ENCODE measurements around the gene RPUSD1.

Gene RPUSD1

DNA sequence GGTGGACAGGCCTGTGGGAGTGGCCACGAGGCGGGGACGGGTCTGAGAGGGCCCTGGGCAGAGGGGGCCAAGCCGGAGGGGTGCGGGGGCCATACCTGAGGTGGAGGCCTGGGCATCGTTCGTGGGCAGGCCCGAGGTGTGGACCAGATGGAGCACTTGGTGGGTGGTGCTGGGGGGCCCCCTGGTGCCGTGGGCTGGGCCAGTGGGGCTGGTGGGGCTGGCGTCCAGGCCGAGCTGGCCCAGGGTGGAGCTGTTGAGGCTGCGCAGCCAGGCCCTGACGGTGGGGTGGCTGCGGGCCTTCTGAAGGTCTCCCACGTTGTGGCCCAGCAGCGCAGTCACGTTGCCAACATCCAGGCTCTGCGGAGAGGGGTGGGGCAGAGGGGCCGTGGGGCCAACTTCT lies 18.2 kb downstream of the RPUSD1 start:
- H3K9me3 ChIP-seq (ENCODE audit: severe bottlenecking) = no peaks in the 10 kb centered on the region
- H3K4me3 ChIP-seq (ENCODE audit: low read depth, low read length) = no peak overlapping the region
- TF ChIP-seq, protein P1, sequence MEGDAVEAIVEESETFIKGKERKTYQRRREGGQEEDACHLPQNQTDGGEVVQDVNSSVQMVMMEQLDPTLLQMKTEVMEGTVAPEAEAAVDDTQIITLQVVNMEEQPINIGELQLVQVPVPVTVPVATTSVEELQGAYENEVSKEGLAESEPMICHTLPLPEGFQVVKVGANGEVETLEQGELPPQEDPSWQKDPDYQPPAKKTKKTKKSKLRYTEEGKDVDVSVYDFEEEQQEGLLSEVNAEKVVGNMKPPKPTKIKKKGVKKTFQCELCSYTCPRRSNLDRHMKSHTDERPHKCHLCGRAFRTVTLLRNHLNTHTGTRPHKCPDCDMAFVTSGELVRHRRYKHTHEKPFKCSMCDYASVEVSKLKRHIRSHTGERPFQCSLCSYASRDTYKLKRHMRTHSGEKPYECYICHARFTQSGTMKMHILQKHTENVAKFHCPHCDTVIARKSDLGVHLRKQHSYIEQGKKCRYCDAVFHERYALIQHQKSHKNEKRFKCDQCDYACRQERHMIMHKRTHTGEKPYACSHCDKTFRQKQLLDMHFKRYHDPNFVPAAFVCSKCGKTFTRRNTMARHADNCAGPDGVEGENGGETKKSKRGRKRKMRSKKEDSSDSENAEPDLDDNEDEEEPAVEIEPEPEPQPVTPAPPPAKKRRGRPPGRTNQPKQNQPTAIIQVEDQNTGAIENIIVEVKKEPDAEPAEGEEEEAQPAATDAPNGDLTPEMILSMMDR (IDR thresholded peaks at IDR 0.05; ENCODE audit: low read depth, low read length) = 0 out of 2 replicates have a peak, but pooled peaks have one; percentile 6
- DNase-seq = no peak
- H3K27ac ChIP-seq = no peak overlapping the region
- no peaks in the 10 kb centered on the region for H3K27me3 ChIP-seq (ENCODE audit: insufficient read depth, low read depth, severe bottlenecking)
- no peaks in the 10 kb centered on the region for H3K36me3 ChIP-seq

DNA sequence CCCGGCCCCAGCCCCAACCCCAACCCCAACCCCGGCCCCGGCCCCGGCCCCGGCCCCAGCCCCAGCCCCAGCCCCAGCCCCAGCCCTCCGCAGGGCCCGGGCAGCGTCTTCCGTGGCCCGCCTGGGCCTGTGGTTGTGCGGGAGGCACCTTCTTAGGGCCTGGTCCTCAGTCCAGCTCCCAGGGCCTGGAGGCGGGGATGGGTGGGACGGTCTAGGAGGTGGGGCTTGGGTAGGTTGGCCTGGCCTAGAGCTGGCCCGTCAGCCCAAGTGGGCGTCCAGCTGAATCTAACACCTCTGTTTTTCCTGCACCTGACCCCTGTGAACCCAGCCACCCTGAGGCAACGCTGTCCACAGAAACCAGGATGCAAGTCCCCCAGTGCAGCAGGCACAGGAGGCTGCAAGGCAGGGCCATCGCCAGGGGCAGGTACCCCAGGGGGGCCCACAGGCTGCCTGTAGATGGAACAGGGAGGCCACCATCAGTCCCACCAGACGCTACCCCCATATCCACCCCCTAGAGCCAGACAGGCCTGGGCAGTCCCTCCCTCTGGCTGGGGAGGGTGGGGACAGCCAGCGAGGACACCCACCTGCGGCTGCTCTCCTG lies 18.9 kb downstream of the RPUSD1 start:
- Histone ChIP-seq H3K36me3 (no peaks in the 10 kb centered on the region), H3K27ac (no peak overlapping the region), H3K4me3 (ENCODE audit: low read depth, low read length) (no peak overlapping the region), H3K27me3 (ENCODE audit: insufficient read depth, low read depth, severe bottlenecking) (no peaks in the 10 kb centered on the region), H3K9me3 (ENCODE audit: severe bottlenecking) (no peaks in the 10 kb centered on the region)
- DNase-seq = no peak
- TF ChIP-seq, protein P1 (IDR thresholded peaks at IDR 0.05; ENCODE audit: low read depth, low read length) = no peak

DNA sequence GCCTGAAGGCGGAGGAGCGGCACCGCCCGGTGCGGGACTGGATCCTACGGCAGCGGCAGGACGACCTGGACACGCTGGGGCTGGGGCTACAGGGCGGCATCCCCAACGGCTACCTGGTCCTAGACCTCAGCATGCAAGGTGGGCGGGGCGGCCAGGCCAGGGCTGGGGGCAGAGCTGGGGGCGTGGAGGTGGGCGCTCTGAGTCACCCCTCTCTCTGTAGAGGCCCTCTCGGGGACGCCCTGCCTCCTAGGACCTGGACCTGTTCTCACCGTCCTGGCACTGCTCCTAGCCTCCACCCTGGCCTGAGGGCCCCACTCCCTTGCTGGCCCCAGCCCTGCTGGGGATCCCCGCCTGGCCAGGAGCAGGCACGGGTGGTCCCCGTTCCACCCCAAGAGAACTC lies 19.8 kb downstream of the RPUSD1 start:
- H3K27ac ChIP-seq = no peak overlapping the region
- no peaks in the 10 kb centered on the region for H3K9me3 ChIP-seq (ENCODE audit: severe bottlenecking)
- H3K36me3 ChIP-seq = no peaks in the 10 kb centered on the region
- DNase-seq = no peak
- no peaks in the 10 kb centered on the region for H3K27me3 ChIP-seq (ENCODE audit: insufficient read depth, low read depth, severe bottlenecking)
- TF ChIP-seq, protein P1 (IDR thresholded peaks at IDR 0.05; ENCODE audit: low read depth, low read length) = no peak
- H3K4me3 ChIP-seq (ENCODE audit: low read depth, low read length) = no peak overlapping the region

DNA sequence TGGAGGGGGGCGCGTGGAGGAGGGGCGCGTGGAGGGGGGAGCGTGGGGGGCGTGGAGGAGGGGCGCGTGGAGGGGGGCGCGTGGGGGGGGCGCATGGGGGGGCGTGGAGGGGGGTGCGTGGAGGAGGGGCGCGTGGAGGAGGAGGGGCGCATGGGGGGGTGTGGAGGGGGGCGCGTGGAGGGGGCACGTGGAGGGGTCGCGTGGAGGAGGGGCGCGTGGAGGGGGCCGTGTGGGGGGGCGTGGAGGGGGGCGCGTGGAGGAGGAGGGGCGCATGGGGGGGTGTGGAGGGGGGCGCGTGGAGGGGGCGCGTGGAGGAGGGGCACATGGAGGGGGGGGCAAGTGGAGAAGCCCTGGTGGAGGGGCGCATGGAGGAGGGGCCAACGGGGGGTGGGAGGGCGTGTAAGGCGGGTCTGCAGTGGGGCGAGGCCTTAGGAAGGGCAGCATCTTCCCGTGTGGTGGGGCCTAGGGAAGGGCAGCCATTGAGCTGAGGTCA lies 20.4 kb downstream of the RPUSD1 start:
- Histone ChIP-seq H3K27me3 (ENCODE audit: insufficient read depth, low read depth, severe bottlenecking) (no peaks in the 10 kb centered on the region), H3K36me3 (no peaks in the 10 kb centered on the region), H3K9me3 (ENCODE audit: severe bottlenecking) (no peaks in the 10 kb centered on the region), H3K4me3 (ENCODE audit: low read depth, low read length) (no peak overlapping the region), H3K27ac (no peak overlapping the region)
- TF ChIP-seq, protein P1 (IDR thresholded peaks at IDR 0.05; ENCODE audit: low read depth, low read length) = no peak
- DNase-seq = no peak

DNA sequence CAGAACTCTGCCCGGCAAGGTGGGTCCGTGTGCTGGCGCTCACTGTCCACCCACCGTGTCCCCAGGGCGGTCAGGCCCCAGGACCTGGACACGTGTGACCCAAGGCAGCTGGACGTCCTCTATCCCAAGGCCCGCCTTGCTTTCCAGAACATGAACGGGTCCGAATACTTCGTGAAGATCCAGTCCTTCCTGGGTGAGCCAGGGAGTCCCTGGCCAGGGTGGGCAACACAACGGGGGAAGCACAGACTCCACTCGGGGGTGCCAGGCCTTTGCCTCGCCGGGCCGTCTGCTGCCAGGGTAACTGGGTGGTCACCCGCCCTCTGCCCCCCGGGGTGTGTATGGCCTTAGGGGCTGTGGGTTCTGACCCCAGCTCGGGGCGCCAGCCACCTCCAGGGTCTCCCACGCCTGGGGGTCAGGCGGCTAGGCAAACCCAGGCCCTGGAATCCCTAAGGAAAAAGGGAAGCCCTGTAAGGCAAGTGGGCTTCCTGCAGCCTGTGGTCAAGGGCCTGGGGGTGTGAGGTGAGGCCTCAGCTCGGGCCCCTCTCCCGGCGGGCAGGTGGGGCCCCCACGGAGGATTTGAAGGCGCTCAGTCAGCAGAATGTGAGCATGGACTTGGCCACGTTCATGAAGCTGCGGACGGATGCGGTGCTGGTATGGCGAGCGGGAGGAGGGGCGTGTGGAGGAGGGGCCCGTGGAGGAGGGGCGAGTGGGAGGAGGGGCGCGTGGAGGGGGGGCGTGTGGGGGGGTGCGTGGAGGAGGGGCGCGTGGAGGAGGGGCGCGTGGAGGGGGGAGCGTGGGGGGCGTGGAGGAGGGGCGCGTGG lies 21.2 kb downstream of the RPUSD1 start:
- TF ChIP-seq, protein P1 (IDR thresholded peaks at IDR 0.05; ENCODE audit: low read depth, low read length) = no peak
- H3K27ac ChIP-seq = no peak overlapping the region

More for the DNA sequence above, 21.2 kb downstream of the RPUSD1 start:
- H3K27me3 ChIP-seq (ENCODE audit: insufficient read depth, low read depth, severe bottlenecking) = no peaks in the 10 kb centered on the region
- H3K9me3 ChIP-seq (ENCODE audit: severe bottlenecking) = no peaks in the 10 kb centered on the region
- no peak overlapping the region for H3K4me3 ChIP-seq (ENCODE audit: low read depth, low read length)
- H3K36me3 ChIP-seq = no peaks in the 10 kb centered on the region
- DNase-seq = no peak

Measured in WERI-Rb-1 (cell line).